ENCODE measurements around the gene VMAC. TPM values are rescaled to one million over a fixed set of nuclear protein-coding genes. Genes with fewer than 3 reads are reported as not detected.

The VMAC gene
- polyA plus RNA-seq, 2 of the 4 experiments (the other 2 are of a cell fraction) = 1.1 to 1.6 TPM

DNA sequence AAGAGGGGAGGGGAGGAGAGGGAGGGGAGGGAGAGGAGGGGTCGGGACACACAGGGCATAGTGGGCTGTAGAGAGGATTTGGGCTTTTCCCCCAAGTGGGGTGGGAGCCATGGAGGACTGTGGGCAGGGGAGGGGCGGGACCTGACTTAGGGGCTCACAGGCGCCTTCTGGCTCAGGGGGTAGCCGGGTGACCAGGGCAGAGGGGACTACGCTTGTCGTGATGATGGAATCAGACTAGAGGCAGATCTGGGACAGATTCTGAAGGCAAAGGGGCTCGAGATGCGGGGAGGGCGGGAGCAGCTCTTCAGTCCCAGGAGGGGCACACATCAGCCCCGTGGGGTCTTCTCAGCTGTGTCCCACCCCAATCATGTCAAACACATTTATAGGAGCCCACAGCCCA, 14.6 kb upstream of the VMAC start:
- 67% methylated on average over 8 of the region's 10 CpGs for WGBS (ENCODE audit: missing lambda C conversion rate)
- TF ChIP-seq TFCP2L1 (CRISPR knock-in tag; IDR thresholded peaks at IDR 0.05) (no peak), CBX8 (IDR thresholded peaks at IDR 0.05) (no peak), SREBF2 (IDR thresholded peaks at IDR 0.05) (no peak)
- no peak; a peak in 1 of 6 replicates for ATAC-seq
- CTCF ChIA-PET = interaction anchor here (1.0 to 5.5 kb wide), 6 partner anchors 44 to 117 kb away, joined by 3 to 56 read pairs (median 12); partner anchors contain the start of gene NRTN
- no peak for DNase-seq (ENCODE audit: low read depth in 1 of 2, low spot score in 1 of 2)
- POLR2A ChIA-PET = interaction anchor here (2.5 kb wide), 1 partner anchor 62 kb away, joined by 11 read pairs; no protein-coding TSS in a partner anchor
- Histone ChIP-seq H3K4me1 (0 out of 3 replicates have a peak, but pooled peaks cover 3% of the 10 kb centered on the region), H3K27ac (peak overlapping the region in 1 of 2 experiments; percentile 53; a peak in 1 of 6 replicates), H3K9me3 (no peaks in the 10 kb centered on the region), H3K4me3 (no peak overlapping the region), H3K4me2 (0 out of 3 replicates have a peak overlapping the region, but pooled peaks have one; percentile 8)
- no peak for FAIRE-seq

DNA sequence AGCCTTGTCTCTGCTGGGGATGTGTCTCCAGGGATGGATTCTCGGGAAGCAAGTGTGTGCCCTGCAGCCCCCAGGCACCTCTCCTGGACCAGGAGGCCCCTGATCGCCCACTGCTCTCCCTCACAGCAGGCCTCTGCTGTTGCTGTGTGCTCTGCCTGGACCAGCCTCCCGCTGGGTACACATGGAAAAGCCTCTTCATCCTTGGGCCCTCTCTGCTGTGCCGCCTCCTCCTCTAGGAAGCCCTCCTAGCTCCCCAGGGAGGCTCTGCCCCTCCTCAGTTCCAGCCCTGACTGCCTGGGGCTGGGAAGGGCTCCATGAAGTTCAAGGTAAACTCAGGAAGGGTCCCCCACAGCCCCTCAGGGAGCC, 13.1 kb upstream of the VMAC start:
- Histone ChIP-seq H3K4me2 (no peak overlapping the region), H3K4me1 (0 out of 3 replicates have a peak, but pooled peaks cover 3% of the 10 kb centered on the region), H3K4me3 (no peak overlapping the region), H3K27ac (0 out of 6 replicates have a peak overlapping the region, but pooled peaks of 1 of the 2 experiments have one; percentile 20), H3K9me3 (no peaks in the 10 kb centered on the region)
- ChIA-PET POLR2A (interaction anchor here (2.5 kb wide), 1 partner anchor 63 kb away, joined by 11 read pairs; no protein-coding TSS in a partner anchor), CTCF (interaction anchor here (0.8 to 5.5 kb wide), 13 partner anchors 8 to 119 kb away, joined by 3 to 56 read pairs (median 4); partner anchors contain the start of genes NDUFA11 and NRTN)
- FAIRE-seq = no peak
- peak in 1 of 2 experiments; percentile 15; a peak in 3 of 6 replicates for ATAC-seq
- 50% methylated on average over 1 of the region's 4 CpGs for WGBS (ENCODE audit: missing lambda C conversion rate)
- TF ChIP-seq ZFP36 (IDR thresholded peaks at IDR 0.05; ENCODE audit: borderline replicate concordance, partially characterized antibody) = peak; percentile 45
- no peak for TF ChIP-seq TFCP2L1 (CRISPR knock-in tag; IDR thresholded peaks at IDR 0.05)
- DNase-seq (ENCODE audit: low read depth in 1 of 2, low spot score in 1 of 2) = no peak

DNA sequence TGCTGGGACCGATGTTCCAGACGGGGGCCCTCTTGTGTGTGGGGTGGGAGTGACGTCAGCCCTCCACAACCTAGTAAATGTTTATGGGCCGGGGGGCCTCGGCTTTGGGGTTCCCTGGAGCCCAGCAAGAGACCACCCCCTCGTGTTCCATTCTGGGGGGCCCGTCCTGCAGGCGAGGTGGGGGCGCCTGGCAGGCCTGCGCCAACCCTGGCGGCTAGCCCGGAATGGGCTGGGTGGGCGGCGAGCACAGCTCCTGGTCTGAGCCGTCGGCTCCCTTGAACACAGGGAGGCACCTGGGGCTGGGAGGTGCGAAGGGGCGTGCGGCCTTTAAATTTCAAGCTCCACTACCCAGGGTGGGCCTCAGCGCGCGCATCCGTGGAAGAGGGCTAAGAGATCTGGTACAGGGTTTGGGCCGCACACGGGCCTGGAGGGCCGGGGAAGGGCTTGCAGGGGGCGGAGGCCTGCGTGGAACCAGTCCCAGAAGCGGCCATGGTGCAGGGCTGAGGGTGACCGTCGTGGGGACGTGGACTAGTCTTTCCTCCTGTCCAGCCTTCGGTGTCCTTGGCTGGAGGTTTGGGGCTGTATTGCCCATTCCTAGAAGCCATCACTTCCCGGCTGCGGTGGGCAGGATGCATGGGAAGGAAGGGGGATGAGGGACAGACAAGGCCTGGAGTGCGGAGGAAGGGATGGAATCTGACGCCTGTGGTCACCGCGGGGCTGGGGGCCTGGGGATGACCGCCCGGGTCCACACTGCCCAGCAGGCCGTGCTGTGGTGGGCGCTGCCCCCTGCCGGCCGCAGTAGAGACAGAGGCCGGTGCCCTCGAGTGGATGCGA, 12.5 kb upstream of the VMAC start:
- no peak for FAIRE-seq

More for the DNA sequence above, 12.5 kb upstream of the VMAC start:
- Histone ChIP-seq H3K9me3 (no peaks in the 10 kb centered on the region), H3K4me3 (no peak overlapping the region), H3K4me1 (0 out of 3 replicates have a peak, but pooled peaks cover 3% of the 10 kb centered on the region), H3K4me2 (no peak overlapping the region), H3K27ac (peak overlapping the region in 1 of 2 experiments; percentile 50; a peak in 2 of 6 replicates)
- peak; percentile 33 to 46 for DNase-seq (ENCODE audit: low read depth in 1 of 2, low spot score in 1 of 2)
- POLR2A ChIA-PET = interaction anchor here (2.5 kb wide), 1 partner anchor 64 kb away, joined by 11 read pairs; no protein-coding TSS in a partner anchor
- peak; percentile 69 to 89 for ATAC-seq
- CTCF ChIA-PET = interaction anchor here (0.8 to 5.5 kb wide), 15 partner anchors 9 to 119 kb away, joined by 3 to 56 read pairs (median 4); partner anchors contain the start of genes NDUFA11 and NRTN
- WGBS (ENCODE audit: missing lambda C conversion rate) = 33% methylated on average over 36 of the region's 48 CpGs
- TF ChIP-seq HOXA7 (CRISPR knock-in tag; IDR thresholded peaks at IDR 0.05) = no peak
- no peak for TF ChIP-seq TP53 (CRISPR knock-in tag; IDR thresholded peaks at IDR 0.05)
- TF ChIP-seq MAFK (IDR thresholded peaks at IDR 0.05; ENCODE audit: partially characterized antibody) = no peak
- no peak for TF ChIP-seq JUN (IDR thresholded peaks at IDR 0.05)
- TF ChIP-seq MAZ (IDR thresholded peaks at IDR 0.05; ENCODE audit: borderline replicate concordance, low read depth, low read length) = no peak
- TF ChIP-seq, protein P1, sequence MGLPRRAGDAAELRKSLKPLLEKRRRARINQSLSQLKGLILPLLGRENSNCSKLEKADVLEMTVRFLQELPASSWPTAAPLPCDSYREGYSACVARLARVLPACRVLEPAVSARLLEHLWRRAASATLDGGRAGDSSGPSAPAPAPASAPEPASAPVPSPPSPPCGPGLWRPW (IDR thresholded peaks at IDR 0.05) = no peak
- TF ChIP-seq, protein P2, sequence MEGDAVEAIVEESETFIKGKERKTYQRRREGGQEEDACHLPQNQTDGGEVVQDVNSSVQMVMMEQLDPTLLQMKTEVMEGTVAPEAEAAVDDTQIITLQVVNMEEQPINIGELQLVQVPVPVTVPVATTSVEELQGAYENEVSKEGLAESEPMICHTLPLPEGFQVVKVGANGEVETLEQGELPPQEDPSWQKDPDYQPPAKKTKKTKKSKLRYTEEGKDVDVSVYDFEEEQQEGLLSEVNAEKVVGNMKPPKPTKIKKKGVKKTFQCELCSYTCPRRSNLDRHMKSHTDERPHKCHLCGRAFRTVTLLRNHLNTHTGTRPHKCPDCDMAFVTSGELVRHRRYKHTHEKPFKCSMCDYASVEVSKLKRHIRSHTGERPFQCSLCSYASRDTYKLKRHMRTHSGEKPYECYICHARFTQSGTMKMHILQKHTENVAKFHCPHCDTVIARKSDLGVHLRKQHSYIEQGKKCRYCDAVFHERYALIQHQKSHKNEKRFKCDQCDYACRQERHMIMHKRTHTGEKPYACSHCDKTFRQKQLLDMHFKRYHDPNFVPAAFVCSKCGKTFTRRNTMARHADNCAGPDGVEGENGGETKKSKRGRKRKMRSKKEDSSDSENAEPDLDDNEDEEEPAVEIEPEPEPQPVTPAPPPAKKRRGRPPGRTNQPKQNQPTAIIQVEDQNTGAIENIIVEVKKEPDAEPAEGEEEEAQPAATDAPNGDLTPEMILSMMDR (IDR thresholded peaks at IDR 0.05) = peak; percentile 64
- TF ChIP-seq HEYL (CRISPR knock-in tag; IDR thresholded peaks at IDR 0.05) = no peak
- no peak for TF ChIP-seq HOXB5 (CRISPR knock-in tag; IDR thresholded peaks at IDR 0.05)
- TF ChIP-seq SMC3 (IDR thresholded peaks at IDR 0.05) = peak; percentile 76
- no peak for TF ChIP-seq KDM1A (IDR thresholded peaks at IDR 0.05; ENCODE audit: low read depth)
- no peak for TF ChIP-seq CBX2 (IDR thresholded peaks at IDR 0.05; ENCODE audit: borderline replicate concordance, low read depth)
- TF ChIP-seq RAD21 (conservative IDR thresholded peaks at IDR 0.05 in 1 of 2, IDR thresholded peaks at IDR 0.05 in 1 of 2) = peak; percentile 72 to 80
- TF ChIP-seq, protein P3, sequence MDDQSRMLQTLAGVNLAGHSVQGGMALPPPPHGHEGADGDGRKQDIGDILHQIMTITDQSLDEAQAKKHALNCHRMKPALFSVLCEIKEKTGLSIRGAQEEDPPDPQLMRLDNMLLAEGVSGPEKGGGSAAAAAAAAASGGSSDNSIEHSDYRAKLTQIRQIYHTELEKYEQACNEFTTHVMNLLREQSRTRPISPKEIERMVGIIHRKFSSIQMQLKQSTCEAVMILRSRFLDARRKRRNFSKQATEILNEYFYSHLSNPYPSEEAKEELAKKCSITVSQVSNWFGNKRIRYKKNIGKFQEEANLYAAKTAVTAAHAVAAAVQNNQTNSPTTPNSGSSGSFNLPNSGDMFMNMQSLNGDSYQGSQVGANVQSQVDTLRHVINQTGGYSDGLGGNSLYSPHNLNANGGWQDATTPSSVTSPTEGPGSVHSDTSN (IDR thresholded peaks at IDR 0.05) = 0 out of 2 replicates have a peak, but pooled peaks have one; percentile 22
